Upper lobe of left lung (tissue), 6 donors: ENCODE results near the gene GMPPA. TPM values are rescaled to one million over a fixed set of nuclear protein-coding genes. Genes with fewer than 3 reads are reported as not detected.
A peak's percentile ranks its signal among the peaks of the same experiment; 100 is the strongest.

ENCODE experiments used
- ATAC-seq, 2 donors: fragments of 200-7000 bp; cut with Tn5 transposase; one replicate each; pipeline ENCODE4 v1.9.1; 2022; ENCODE audit warnings: mild to moderate bottlenecking in 2 of 2, moderate library complexity in 2 of 2; ENCODE audit not compliant: low FRiP score in 2 of 2
- DNase-seq, 2 donors: peaks; one replicate each; pipeline ENCODE4 v3.0.0-alpha.2; 2019 to 2020
- H3K27ac ChIP-seq, 4 donors: fragments of 200-600 bp; sonication (generic); one replicate each; pipeline ENCODE4 v1.5.1; 2016 to 2019
- H3K27me3 ChIP-seq, 4 donors: fragments of 200-600 bp; sonication (generic); one replicate each; pipeline ENCODE4 v1.5.1; 2017 to 2019
- H3K36me3 ChIP-seq, 4 donors: fragments of 200-600 bp; sonication (generic); one replicate each; pipeline ENCODE4 v1.5.1; 2016 to 2019
- H3K4me1 ChIP-seq, 4 donors: fragments of 200-600 bp; sonication (generic); one replicate each; pipeline ENCODE4 v1.5.1; 2018 to 2019
- H3K4me3 ChIP-seq, 4 donors: fragments of 200-600 bp; sonication (generic); one replicate each; pipeline ENCODE4 v1.5.1; 2017 to 2019; ENCODE audit warnings: mild to moderate bottlenecking in 2 of 4, moderate library complexity in 1 of 4
- H3K9me3 ChIP-seq, 4 donors: fragments of 200-600 bp; sonication (generic); one replicate each; pipeline ENCODE4 v1.5.1; 2018 to 2019
- EP300 ChIP-seq, 4 donors: sonication (generic); formaldehyde crosslinking; IDR thresholded peaks; one replicate each; pipeline ENCODE4 v1.5.1; 2017; ENCODE audit warnings: antibody characterized with exemption in 4 of 4, control low read depth in 2 of 4
- POLR2A ChIP-seq, 4 donors: fragments of 450-650 bp; IDR thresholded peaks; one replicate each; pipeline ENCODE4 v1.5.1; 2016 to 2017; ENCODE audit warnings: antibody characterized with exemption in 4 of 4, mild to moderate bottlenecking in 2 of 4
- POLR2AphosphoS5 ChIP-seq, 2 donors: sonication (generic); formaldehyde crosslinking; IDR thresholded peaks; one replicate each; pipeline ENCODE4 v1.5.1; 2017; ENCODE audit warnings: antibody characterized with exemption in 2 of 2
- WGBS, 2 donors: methylation state at CpG; one replicate each; pipeline ENCODE4 v1.1.5; 2017 to 2018; 5-methylcytosine and 5-hydroxymethylcytosine counted together
- total RNA-seq, 6 donors: library from RNA; depleted of rRNA in 4 of 6; stranded (reverse); fragments of >200 nt in 4 of 6; gene quantifications; one replicate each; pipeline versions ENCODE4 v1.1.0 to v1.2.1, GENCODE V29; 2016 to 2021
- TF ChIP-seq, protein P1 (sequence below), 6 experiments: fragments of 450-650 bp in 4 of 6; fragments of 200-600 bp in 2 of 6; sonication (generic) in 2 of 6; IDR thresholded peaks; one replicate each; pipeline ENCODE4 v1.5.1; 2016 to 2019; ENCODE audit warnings: antibody characterized with exemption in 6 of 6
- donor health status: DM: no; HTN: no; CAD: no; lungs with moderate emphysema.
- donor health status: DM: no; HTN: yes; CAD: no; lungs with severe emphysema.

Gene GMPPA
- total RNA-seq, 6 donors from 2014 or later: 20.8 to 38.5 (median 24.9) TPM

DNA sequence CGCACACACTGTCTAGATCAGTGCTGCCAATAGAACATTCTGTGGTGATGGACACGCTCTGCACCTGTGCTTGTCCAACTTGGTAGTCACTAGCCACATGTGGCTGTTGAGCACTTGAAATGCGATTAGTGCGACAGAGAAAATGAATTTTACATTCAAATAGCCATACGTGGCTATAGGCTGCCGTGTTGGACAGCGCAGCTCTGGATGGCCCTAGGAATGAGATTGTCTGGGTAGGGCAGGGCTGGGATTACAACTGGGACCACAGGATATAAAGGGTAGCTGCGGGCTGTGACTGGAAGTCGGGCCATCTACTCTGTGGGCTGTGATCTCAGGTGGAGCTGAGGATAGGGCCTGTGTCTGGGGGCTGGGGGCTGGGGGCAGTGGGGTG lies 20.8 kb downstream of the GMPPA start:
- Histone ChIP-seq H3K27me3 (peaks cover 1 to 40% (median 22%) of the 10 kb centered on the region in 4 donors), H3K9me3 (no peaks in the 10 kb centered on the region), H3K4me3 (no peak overlapping the region), H3K4me1 (peaks cover 12 to 16% (median 12%) of the 10 kb centered on the region in 4 donors), H3K36me3 (no peaks in the 10 kb centered on the region), H3K27ac (no peak overlapping the region)
- DNase-seq (no peak), ATAC-seq (no peak)
- 72 to 88% methylated on average over 9 of the region's 9 CpGs for WGBS, 2 donors
- TF ChIP-seq, protein P1, sequence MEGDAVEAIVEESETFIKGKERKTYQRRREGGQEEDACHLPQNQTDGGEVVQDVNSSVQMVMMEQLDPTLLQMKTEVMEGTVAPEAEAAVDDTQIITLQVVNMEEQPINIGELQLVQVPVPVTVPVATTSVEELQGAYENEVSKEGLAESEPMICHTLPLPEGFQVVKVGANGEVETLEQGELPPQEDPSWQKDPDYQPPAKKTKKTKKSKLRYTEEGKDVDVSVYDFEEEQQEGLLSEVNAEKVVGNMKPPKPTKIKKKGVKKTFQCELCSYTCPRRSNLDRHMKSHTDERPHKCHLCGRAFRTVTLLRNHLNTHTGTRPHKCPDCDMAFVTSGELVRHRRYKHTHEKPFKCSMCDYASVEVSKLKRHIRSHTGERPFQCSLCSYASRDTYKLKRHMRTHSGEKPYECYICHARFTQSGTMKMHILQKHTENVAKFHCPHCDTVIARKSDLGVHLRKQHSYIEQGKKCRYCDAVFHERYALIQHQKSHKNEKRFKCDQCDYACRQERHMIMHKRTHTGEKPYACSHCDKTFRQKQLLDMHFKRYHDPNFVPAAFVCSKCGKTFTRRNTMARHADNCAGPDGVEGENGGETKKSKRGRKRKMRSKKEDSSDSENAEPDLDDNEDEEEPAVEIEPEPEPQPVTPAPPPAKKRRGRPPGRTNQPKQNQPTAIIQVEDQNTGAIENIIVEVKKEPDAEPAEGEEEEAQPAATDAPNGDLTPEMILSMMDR (IDR thresholded peaks at IDR 0.05): no peak
- TF ChIP-seq POLR2AphosphoS5 (IDR thresholded peaks at IDR 0.05) (no peak), POLR2A (IDR thresholded peaks at IDR 0.05) (no peak), EP300 (IDR thresholded peaks at IDR 0.05) (no peak)

DNA sequence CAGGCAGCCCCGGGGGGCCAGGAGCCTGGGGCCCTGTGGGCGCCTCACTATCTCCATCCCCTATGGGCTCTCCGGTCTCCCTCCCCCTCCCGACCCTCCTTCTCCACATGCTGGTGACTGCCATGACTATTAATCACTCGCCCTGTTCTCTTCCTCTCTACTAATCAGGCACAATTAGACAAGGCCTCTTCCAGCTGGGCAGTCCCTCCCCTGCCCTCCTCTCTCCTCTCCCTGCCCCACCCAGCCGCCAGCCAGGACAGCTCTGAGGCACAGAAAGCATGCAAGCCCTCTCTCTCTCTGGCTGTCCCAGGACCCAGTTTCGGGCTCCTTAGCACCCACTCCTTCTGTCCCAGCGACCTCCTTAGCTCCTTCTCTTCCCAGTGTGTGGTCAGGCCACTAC lies 21.4 kb downstream of the GMPPA start:
- peaks cover 10 to 16% (median 11%) of the 10 kb centered on the region in 4 donors for H3K4me1 ChIP-seq
- no peaks in the 10 kb centered on the region for H3K9me3 ChIP-seq
- H3K27ac ChIP-seq: no peak overlapping the region
- 63 to 72% methylated on average over 8 of the region's 8 CpGs for WGBS, 2 donors
- TF ChIP-seq POLR2A (IDR thresholded peaks at IDR 0.05) (no peak), POLR2AphosphoS5 (IDR thresholded peaks at IDR 0.05) (no peak), EP300 (IDR thresholded peaks at IDR 0.05) (no peak)
- TF ChIP-seq, protein P1 (IDR thresholded peaks at IDR 0.05): no peak
- H3K4me3 ChIP-seq: no peak overlapping the region
- H3K27me3 ChIP-seq: peaks cover 1 to 34% (median 19%) of the 10 kb centered on the region in 4 donors
- no peak for DNase-seq
- no peaks in the 10 kb centered on the region for H3K36me3 ChIP-seq
- ATAC-seq: no peak

DNA sequence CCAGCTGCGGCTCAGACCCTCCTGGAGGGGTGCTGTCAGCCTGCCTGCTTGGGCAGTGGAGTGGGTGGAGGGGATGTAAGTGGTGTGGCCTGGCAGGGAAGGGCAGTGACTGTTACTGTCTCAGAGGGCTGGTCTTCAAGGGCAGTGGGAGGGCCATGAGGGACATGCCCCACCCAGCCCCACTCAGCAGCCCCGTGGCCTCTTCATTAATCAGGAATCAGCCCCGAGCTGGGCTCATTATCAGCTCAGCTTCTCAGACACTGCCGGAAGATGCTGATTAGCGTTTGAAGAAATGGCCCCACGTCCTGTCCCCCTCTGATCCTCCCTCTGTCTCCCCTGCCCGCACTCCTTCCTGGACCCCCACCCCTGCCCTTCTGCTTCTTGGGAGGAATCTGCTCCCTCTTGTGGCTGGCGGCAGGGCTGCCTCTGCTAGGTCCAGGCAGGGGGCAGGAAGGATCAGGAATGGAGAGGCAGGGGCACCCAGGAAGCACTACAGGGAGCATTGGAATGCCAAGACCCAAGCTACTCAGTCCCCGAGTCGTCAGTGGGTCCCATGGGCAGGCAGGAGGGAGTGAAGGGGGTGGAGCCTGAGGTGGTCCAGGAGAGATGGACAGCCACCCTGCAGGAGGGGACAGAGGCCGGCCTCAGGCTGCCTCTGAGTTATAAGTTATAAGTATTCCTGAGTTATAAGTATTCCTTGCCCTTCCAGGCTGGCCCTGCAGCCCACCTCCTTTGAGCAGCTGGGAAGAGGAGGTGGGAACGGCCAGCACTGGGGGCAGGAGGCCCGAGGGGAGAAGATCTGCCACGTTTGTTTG lies 22.6 kb downstream of the GMPPA start:
- TF ChIP-seq, protein P1 (IDR thresholded peaks at IDR 0.05): peak in 4 of 6 experiments; percentile 9 to 54 (median 31)
- TF ChIP-seq EP300 (IDR thresholded peaks at IDR 0.05) (no peak), POLR2AphosphoS5 (IDR thresholded peaks at IDR 0.05) (no peak)
- 7 to 8% methylated on average over 13 to 14 of the region's 14 CpGs for WGBS, 2 donors
- Histone ChIP-seq H3K27me3 (peaks cover 1 to 40% (median 19%) of the 10 kb centered on the region in 4 donors), H3K4me1 (peaks cover 10 to 16% (median 11%) of the 10 kb centered on the region in 4 donors), H3K27ac (no peak overlapping the region), H3K9me3 (no peaks in the 10 kb centered on the region), H3K4me3 (no peak overlapping the region), H3K36me3 (no peaks in the 10 kb centered on the region)
- ATAC-seq (peak; percentile 16 to 49), DNase-seq (no peak)

DNA sequence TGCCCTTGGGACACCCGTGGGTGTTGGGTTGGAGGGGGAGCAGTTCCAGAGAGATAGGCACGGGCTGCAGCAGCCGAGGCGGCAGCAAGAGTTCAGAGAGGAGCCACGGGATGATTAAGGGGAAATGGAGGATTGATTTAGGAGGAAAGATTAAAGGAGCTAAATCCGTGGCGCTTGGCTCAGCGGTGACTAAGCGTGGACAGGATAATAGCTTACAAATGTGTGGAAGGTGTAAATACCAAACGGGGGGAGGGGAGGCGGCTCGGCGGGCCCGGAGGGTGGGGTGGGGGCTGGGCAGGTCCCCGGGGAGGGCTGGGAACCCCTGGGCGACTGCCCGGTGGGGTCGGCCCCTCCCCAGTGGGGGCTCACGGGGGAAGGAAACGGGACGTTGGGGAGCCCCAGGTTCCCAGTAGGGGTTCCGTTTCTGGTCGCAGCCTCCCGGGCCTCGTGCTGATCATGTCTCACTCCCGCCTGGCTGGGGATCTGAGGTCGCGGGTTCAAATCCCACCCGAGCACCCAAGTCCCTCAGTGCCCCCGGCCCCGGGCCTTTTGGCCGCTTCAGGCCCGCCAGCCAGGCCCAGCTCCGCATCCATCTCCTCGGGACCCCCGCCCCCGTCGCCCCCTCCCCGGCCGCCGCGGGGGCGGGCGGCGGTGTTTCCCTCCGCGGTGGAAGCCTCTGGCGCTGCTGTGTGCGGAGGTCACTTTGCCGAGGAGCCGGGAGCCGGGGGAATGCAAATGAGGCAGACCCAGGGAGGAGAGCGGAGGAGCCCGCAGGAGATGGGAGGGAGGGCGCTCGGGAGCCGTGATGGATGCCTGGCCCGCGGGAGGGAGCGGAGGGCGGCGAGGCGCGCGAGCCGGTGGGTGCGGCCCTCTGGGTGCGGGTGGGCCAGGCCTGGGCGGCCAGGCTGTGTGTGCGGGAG lies 23.7 kb downstream of the GMPPA start:
- ATAC-seq: peak in 1 of 2 donors; percentile 45
- peak overlapping the region in 1 of 4 donors; percentile 6 for H3K27ac ChIP-seq
- DNase-seq: peak in 1 of 2 donors; percentile 83
- 2 to 4% methylated on average over 20 to 45 of the region's 70 CpGs for WGBS, 2 donors
- H3K27me3 ChIP-seq: peaks cover 1 to 43% (median 19%) of the 10 kb centered on the region in 4 donors
- peak overlapping the region in 1 of 4 donors; percentile 17 for H3K4me3 ChIP-seq
- H3K36me3 ChIP-seq: no peaks in the 10 kb centered on the region
- peaks cover 10 to 16% (median 11%) of the 10 kb centered on the region in 4 donors for H3K4me1 ChIP-seq
- no peaks in the 10 kb centered on the region for H3K9me3 ChIP-seq
- TF ChIP-seq, protein P1 (IDR thresholded peaks at IDR 0.05): no peak
- TF ChIP-seq POLR2AphosphoS5 (IDR thresholded peaks at IDR 0.05) (no peak), POLR2A (IDR thresholded peaks at IDR 0.05) (no peak), EP300 (IDR thresholded peaks at IDR 0.05) (no peak)
